Muscle of arm (tissue), 12 donors: ENCODE measurements around the gene ELK1. TPM values are rescaled to one million over a fixed set of nuclear protein-coding genes. Genes with fewer than 3 reads are reported as not detected.

Experiments used
- DNase-seq: peaks from one replicate; pipeline ENCODE4 v3.0.0-alpha.2; 2013
- polyA plus RNA-seq, 12 donors: library from polyadenylated mRNA; unstranded; fragments of 120-200 nt; gene quantifications; one replicate each; pipeline ENCODE4 v1.2.1, GENCODE V29; 2013; ENCODE audit not compliant: insufficient read length in 12 of 12

ELK1 gene
- polyA plus RNA-seq, 12 donors: 19.7 to 26.3 (median 23.5) TPM; not detected in 1

DNA sequence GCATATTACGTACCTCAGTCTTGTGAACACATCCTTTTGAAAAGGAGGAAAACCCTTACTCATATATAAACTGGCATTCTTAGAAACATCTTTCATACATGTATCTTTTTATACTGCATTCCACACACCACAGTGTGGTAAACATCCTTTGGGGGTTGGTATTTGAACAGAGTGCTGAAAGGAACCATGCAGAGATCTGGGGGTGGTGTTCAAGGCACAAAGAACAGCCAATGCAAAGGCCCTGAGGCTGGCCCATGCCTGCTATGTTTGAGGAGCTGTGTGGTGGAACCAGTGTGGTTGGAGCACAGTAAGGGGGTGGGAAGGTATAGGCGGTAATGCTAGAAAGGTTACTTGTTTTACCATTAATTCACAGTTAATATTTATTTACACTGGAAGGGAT, 2.0 kb downstream of the ELK1 start:
- DNase-seq: no peak

DNA sequence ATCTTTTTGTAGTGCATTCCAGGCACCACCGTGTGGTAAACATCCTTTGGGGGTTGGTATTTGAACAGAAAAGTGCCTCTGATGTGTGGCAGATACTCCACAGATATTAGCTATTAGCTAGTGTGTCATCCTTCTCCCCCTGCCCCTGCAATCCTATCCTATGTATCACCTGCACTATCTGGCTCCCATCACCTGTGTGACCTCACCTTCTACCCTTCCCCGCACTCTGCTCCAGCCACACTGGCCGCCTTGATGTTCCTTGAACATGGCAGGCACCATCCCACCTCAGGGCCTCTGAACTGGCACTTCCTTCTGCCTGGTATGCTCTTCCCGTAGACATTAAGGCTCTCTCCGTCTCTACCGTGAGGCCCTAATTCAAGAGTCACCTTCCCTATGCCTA, 3.7 kb downstream of the ELK1 start:
- no peak for DNase-seq

DNA sequence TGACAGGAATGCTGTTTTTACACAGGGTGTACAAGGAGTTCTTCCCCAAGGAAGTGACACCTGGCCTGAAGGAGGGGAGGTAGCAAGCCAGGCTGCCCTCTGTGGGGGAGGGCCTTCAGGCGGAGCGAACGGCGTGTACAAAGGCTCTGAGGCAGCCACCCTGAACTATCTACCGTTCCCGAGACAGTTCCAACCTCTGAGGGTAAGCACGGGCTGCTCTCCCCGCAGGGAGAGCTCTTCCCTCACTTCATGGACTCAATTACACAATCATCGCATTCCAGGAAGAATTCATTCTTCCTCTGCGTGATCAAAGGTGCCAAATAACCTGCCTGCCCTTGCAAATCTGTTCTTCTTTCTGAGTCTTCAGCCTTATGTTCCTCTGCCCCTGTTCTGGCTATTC, 4.8 kb downstream of the ELK1 start:
- no peak for DNase-seq

DNA sequence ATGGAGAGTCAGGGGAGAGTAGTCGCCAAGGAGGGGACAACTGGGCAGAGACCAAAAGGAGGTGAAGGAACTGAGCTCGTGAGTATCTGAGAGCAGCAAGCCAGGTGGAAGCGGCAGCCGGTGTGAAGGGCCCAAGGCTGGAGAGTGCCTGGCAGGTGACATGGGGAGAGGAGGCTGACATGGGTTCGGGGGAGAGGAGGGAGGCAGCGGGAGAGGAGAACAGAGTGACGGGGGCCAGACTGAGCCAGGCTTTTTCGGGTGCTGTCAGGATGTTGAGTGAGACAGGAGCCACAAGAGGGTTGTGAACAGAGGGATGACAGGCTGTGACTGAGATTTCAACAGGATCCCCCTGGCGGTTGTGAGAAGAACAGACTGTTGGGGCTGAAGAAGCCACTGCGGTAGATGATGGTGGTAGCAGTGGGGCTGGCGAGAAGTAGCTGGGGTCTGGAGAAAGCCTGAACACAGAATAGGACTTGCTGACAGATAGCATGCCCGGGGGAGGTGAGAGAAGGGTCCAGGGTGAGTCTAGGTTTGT, 5.7 kb downstream of the ELK1 start:
- no peak for DNase-seq

DNA sequence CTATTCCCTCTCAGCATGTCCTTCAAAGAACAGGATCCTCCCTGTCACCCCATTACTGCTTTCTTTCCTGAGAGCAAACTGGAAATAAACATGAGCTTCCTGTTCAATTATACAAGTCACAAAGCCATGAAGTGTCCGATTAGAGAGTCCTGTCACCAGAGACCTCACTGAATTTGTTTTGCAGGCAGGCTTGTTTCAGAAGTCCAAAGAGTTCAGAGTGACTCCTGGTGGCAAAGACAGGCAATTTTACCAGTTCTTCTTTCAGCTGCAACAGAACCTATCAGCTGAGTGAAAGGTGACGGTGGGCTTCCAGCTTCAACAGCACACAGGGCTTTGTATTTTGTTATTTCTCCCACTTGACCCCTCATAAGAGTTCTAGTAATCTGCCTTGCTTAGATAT, 6.4 kb downstream of the ELK1 start:
- DNase-seq: peak; percentile 17

DNA sequence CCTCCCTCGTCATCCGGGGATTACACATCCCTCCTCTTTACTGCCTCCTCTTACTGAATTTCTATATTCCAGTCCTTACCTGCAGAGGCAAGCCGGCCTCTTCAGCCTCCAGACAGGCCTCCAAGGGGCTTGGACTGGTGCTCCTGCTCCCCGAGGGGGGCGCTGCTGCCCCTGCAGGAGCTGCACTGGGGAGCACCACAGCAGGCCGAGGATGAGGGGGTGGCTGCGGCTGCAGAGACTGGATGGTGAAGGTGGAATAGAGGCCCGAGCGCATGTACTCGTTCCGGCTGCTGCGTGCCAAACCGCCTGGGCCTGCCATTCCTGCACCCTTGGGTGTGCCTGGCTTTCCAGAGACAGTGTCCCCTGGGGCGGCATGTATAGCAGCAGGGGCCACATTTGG, 11.5 kb downstream of the ELK1 start:
- no peak for DNase-seq

DNA sequence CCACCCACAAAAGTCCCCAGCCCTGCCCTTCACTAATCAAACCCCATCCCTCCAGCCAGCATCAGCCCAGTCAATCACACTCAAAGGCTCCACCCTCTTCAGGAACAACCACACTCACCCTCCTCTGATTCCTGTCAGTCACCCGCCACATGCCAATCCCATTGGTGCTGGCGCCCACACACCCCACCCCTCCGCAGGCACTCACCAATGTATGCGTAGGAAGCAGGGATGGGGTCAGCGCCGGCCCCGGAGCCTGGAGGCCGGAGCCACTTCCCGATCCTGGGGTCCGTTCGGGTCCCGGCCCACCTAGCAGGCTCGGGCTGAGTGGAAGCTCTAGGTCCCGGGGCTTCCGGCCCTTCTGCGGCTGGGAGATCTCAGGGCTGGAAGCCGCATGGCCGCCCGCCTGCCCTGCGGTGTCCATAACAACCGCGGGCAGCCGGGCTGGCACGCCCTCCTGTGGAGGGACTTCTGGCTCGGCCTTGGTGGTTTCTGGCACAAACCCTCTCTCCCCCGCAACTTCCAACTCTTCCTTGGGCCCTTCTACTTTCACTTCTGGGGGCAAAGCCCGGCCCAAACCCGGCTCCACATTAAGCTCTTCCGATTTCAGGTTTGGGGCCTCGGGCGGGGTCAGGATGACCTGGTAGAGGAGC, 12.7 kb downstream of the ELK1 start:
- no peak for DNase-seq

DNA sequence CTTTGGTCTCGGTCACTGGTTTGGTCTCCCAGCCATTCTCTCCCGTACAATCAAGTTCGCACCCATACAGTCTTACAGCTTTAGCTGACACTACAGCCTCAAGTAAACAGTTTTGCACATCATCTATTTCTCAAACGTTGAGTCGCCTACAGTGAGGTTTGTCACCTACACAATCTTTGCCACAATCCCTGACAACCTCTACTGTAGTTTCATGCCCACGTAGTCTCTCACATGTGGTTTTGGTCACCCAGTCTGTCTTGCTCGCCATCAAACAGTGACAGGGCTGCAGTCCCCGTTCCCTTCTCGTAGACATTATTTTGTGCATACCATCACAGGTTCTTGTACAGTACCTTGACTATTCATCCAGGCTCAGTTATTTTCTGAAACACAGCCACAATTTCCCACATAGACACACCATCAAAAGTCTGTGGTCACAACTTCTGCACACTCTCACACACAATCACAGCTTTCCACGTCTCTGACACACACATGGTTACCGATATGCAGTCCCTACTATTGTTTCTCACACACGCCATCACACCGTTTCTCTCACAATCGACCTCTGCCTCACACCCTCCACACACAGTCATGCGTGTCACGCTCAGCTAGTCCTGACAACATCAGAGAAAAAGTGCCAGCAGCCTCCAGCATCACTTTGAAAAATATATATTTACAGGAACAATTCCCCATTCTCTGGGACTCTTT, 15.3 kb downstream of the ELK1 start:
- DNase-seq: no peak

DNA sequence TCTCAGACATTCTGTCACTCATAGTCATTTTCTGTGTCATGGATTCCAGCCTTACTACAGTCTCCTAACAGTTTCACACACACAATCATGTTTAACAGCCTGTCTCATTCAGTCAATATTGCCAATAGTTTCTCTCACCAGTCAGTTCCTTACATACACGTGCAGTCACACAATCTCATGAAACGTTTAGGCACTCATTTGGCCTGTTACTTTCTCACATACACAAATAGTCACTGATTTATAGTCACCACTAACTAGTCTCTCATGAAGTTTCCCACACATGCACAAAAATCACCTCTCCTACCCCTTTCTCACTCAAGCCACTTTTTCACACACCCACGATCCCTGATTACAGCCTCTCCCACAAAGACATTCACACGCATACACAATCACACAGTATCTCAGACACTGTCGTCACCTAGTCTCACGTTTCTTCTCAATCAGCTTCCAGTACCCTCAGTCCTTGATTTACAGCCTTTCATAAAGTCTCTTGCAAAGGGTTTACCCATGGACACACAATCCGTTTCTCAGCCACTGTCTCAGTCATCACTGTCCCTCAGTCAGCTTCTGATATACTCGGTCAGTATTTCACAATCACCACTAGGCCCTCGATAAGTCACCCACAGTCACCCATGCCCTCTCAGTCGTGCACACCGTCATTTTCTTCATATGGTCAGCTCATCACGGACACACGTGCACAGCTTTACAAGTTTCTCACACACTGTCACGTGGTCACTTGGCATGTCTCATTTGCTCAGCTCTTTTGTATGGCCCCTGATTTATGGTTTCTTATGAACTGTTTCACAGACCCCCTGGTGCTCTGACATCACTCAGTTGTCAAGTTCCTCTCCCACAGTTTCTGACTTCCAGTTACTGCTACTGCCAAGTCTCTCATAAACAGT, 16.4 kb downstream of the ELK1 start:
- no peak for DNase-seq

DNA sequence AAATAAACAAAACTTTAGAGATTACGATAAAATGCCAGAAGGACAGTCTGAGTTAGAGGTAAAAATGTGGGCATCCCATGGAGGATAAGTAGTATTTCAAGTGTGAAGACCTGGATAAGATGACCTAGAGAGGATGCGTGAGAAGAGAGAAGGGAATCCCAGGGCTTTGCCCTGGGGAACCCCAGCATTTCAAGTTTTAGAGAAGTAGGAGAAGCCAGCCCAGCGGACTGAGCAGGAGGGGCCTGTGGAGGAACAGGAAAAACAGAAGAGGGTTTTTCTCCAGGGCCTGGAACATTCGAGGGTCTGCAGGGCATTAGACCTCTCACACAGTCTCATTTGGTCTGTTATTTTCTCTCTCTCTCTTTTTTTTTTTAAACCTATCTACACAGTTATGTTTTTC, 17.7 kb downstream of the ELK1 start:
- no peak for DNase-seq

DNA sequence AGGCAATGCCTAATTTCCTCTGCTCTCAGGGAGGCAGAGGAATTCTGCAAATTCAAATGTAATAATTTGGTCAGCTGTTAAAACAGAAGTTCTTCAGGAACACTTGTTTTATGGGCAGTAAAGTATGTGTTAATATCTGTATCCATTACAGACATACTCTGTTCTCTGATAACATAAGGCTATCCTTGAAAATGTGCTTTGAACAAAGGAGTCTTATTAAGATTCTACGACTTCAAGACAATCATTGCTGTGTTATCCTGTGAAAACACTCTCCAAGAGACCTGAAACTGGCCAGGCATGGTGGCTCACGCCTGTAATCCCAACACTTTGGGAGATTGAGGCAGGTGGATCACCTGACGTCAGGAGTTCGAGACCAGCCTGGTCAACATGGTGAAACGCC, 18.7 kb downstream of the ELK1 start:
- no peak for DNase-seq

DNA sequence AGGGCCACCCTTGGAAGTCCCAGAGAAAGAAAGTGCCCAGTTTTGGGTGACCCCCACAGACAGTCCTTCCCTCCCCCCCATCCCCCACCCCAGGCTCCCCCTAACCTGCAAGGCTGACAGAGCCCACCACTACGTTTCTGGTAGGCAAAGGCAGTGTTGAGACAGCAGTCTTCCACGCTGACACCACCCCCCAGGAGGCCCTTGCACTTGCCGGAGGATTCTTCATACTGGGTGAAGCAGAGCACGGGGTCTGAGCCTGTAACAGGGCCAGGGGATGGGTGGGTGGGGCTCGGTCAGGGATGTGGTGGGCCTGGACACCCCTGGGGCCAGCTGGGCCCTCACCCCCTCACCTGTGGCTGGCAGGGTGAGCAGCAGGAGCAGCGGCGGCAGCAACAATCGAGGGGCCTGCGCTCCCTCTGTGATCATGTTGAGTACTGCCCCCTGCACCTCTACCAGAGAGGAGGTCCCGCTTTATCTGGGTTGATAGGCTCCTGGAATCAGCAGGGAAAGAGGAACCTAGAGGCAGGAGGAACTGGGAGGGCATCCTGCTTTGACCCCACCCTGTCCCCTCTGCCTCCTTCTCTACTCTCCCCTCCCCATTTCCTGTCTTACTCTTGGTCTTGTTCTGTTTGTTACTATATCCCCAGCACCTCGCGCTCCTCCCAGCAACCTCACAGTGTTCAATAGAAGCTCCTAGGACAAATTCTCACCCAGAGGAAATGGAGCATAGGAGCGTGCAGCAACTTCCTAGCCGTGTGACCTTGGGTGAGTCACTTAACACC, 20.8 kb downstream of the ELK1 start, which contains the start of gene CFP:
CFP (minus strand) TSS at position 512 of the 782 bp plus-strand sequence; CDS start at position 426, 86 bp downstream.
- DNase-seq: no peak

DNA sequence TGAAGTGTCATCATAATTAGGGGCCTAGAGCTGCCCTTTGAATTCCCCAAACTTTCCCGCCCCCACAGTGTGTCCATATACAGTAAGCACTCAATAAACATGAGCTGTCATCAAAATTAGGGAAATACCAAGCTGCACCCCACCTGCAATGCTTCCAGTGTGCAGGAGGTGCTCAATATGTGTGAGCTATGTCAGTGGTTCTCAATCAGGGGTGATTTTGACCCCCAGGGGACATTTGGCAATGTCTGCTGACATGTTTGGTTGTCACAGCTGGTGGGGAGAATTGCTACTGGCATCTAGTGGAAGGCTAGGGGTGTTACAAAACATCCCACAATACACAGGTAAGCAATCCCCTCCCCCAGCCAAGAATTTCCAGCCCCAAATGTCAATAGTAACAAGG, 21.4 kb downstream of the ELK1 start:
- DNase-seq: no peak

DNA sequence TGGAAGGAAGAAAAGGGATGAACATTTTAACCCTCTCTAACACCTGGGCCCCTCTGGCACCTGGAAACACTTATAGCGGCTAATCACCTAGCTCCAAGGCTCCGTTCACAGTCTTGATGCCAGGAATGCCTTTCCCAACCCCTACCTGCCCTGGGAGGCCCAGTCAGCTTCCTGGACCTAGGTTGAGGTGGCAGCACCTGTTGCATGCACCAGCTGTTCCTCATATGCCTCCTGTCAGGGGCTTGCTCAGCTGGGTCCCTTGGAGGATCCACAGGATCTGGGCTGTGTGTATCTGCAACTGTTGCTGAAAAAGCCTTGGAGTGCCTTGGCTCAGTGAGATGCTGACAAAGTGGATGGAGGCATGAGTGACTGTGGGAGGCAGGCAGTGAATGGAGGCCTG, 25.0 kb downstream of the ELK1 start:
- no peak for DNase-seq

DNA sequence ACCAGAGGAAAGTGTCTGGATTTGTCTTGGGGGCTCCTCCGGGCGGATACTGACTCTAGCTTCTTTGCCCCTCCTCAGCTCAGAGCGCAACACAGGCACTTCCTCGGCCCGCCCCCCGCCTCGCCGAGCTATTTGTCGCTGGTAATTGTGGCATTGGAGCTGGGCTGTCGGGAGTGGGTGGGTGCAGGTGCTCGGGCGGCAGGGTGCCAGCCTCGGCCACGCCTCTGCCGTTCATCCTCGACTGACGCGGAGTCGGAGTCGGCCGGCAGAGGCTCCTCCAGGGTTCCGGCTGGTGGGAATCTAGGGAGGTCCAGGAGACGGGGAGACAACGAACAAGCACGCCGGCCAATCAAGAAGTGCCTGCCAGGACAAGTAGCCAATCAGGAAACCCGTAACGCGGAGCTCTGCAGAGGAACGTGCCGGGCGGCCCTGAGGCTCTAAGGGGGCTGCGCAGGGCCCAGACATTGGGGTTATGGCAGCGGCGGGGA, 26.8 kb downstream of the ELK1 start:
- DNase-seq: peak; percentile 55

DNA sequence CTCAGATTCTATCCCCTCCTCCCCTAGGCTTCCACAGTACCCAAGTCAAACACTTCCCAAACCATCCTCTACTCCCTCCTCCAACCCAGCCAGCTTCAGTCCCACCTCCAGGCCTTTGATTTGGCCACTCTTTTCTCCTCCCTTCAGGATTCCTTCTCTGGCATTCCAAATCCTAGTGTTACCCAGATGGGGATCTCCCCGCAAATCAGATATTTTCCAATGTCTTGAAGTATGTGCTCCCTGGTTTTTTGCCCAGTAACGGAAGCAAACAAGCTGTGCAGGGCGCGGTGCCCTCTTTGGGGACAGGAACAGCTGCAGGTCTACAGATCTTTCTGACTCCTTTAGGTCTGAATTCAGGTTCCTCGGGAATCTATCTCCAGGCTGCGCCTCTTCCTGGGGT, 28.5 kb downstream of the ELK1 start:
- DNase-seq: no peak

DNA sequence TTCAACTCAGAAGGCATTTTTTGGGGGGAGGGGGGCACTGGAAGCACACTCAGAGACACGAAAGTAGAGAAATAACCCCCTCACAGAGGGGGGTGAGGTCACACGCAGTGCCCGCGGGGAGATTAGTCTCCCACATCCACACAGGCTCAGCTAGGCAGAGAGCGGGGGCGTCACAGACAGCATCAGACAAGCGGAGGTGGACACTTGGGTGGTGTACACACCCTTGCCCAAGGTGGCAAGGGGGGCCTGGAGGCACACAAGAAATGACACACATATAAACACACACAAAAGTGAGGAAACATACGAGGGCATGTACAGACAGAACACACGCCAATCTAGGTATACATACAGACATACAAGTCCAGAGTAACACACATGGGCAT, 30.1 kb downstream of the ELK1 start:
- DNase-seq: no peak

DNA sequence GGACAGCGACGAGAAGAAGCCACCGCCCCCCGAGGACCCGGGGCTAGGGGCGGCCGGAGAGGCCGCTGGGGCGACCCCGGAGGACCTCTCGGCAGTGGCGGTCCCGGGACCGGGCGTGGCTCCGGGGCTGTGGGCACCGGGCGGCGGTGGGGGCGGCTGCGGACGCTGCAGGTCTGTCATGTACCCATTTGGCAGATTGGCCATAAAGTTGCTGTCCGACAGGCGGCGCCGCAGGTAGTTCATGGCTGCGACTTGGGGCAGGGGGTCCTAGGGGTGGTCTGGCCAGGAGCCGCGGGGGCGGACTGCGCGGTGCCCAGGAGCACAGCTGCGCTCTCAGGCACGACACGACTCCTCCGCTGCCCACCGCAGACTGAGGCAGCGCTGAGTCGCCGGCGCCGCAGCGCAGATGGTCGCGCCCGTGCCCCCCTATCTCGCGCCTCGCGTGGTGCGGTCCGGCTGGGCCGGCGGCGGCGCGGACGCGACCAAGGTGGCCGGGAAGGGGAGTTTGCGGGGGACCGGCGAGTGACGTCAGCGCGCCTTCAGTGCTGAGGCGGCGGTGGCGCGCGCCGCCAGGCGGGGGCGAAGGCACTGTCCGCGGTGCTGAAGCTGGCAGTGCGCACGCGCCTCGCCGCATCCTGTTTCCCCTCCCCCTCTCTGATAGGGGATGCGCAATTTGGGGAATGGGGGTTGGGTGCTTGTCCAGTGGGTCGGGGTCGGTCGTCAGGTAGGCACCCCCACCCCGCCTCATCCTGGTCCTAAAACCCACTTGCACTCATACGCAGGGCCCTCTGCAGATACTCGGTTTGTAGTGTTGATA, 30.7 kb downstream of the ELK1 start, which contains the start of gene SYN1:
SYN1 (minus strand) TSS at position 372 of the 817 bp plus-strand sequence; CDS start at position 243, 129 bp downstream.
- DNase-seq: peak; percentile 76

DNA sequence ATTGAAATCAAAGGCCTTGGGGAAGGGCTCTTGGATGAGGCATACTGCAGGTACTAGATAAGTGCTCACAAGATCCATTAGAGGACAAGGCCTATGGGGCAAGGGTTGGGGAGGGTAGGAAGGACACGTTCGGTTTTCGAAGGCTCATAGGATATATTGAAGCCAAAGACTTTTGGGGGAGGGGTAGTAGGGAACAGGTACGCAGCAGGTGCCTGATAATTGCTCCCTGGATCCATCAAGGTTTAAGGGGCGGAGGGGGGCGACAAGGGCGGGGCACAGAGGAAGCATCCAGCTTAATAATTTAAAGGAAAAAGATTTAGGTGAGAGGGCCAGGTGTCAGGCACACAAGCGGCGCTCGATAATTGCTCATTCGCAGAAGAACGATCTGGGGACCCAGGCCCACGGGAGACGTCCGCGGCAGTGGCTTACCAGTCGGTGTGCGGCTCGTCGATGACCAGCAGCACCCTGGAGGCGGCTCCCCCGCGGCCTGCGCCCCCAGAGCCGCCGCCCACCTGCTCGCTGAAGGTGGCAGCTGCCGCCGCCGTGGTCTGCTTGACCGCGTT, 31.4 kb downstream of the ELK1 start:
- no peak for DNase-seq

DNA sequence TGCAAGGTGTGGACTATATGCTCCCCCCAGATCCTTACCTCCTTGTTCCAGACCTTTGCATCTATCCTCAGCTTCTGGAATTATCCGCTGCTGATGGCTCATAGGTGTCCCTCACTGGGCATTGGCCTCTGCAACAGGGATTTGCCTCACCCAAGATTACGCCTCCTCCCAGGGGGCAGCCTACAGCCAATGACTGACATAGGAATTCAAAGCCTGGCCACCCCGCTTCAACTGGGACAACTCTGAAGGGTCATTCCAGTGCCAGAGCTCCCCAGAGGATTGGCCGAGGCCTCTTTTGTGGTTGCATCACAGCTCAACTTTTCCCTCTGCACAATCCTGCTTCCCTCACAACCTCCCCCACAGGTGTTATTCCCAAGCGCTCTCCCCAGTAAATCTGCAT, 35.7 kb downstream of the ELK1 start:
- no peak for DNase-seq
